Astrocyte of the hippocampus (primary cell): Measurements from ENCODE around the gene IDH3A.

Experiments
- DNase-seq: peaks from one replicate; pipeline ENCODE4 v3.0.0; 2011; ENCODE audit warnings: low read depth, low spot score

IDH3A gene

GRCh38 chr15:78216276-78217104, 67.3 kb downstream of the IDH3A start:
- peak; percentile 81 for DNase-seq

- no peak for DNase-seq
Observed at GRCh38 chr15:78220713-78221112, 71.6 kb downstream of the IDH3A start.
